ENCODE results near the gene ARMH2.
"Not testable (repeated sequence)": the region's sequence is repeated elsewhere in the genome, so short reads cannot be mapped to it uniquely, and the experiment has no call there.

The ARMH2 gene

DNA sequence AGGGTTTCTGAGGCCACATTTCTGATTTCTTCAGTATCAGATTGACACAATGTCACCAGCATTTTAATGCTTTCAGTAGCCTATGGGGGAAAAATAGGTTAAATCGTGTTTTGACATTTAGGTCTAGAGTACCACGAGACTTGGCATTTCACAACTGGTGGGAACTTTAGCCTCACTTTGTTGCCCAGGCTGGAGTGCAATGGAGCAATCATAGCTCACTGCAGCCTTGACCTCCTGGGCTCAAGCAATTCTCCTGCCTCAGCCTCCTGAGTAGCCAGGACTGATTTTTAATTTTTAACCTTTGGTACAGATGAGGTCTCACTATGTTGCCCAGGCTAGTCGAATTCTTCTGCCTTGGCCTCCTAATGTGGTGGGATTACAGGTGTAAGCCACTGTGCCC lies 11.0 kb upstream of the ARMH2 start:
- FAIRE-seq, result no peak

DNA sequence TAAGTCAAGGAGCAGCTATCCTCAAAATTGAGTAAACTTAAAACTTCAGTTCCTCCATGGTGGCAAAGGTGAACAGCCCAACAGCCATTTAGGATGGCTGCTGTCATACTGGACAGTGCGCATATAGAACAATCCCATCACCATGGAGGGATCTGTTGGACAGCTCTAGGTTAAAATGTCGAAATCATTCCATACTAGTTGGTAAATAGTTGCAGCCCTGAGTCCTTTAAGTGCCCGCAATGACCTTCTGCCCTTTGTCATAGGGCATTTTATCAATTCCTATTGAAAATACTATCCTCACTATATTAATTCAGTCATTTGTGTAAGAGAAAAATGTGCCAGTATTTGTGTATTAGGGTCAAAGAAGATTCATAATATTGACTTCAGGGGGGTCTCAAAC lies 8.9 kb upstream of the ARMH2 start:
- FAIRE-seq, result no peak

GRCh38 chr6:24802271-24803059 lies 3.7 kb upstream of the ARMH2 start:
- no peak for FAIRE-seq

DNA sequence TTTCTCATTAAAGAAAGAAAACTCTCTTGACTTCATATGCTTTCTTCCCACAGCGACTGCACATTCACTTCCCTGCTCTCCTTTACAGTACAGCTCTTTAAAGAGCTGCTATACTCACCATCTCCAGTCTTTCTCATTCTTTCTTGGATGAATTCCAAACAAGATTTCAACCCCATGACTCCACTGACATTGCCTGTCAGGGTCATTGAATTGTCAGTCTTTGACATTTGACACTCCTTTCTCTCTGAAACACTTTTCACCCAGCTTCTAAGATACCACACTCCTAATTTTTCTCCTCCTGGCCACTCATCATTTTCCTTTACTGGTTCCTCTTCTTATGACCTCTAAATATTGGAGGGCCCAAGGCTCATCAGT lies 811 bp upstream of the ARMH2 start:
- no peak for FAIRE-seq

- FAIRE-seq, result no peak
Measured at GRCh38 chr6:24797596-24798216, 1.0 kb downstream of the ARMH2 start.

- no peak for FAIRE-seq
Measured at GRCh38 chr6:24796616-24797290, 2.0 kb downstream of the ARMH2 start.

- FAIRE-seq, result no peak
Measured at GRCh38 chr6:24795106-24795505, 3.6 kb downstream of the ARMH2 start.

GRCh38 chr6:24788031-24788665 lies 10.6 kb downstream of the ARMH2 start:
- no peak for FAIRE-seq

- no peak for FAIRE-seq
Measured at GRCh38 chr6:24780206-24780605, 18.5 kb downstream of the ARMH2 start.

DNA sequence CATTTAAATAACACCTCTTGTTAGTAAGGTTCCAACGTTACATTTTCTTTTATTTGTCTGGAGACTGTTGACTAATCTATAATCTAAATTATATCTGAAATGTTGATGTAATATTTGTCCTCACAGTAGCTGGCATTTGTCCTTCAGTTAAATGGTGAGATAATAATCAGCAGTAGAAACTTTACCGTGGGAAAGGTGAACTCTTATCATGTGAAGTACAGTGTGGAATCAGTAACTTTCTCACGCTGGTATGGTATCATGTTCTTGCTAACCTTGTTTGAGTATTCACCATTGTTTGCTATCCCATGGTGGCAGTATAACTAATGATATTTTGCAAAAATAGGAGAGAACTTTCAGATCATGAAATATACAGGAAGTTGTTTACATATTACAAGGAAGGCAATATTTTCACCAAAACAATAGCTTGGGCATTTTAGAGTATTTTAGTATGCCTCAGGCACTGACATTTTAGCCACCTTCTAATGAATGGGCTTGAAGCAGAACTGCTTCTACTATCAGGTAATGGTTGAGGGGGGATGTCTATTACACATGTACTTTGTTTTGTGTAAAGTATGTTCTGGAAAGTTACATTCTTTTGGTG lies 19.2 kb downstream of the ARMH2 start:
- no peak for FAIRE-seq

DNA sequence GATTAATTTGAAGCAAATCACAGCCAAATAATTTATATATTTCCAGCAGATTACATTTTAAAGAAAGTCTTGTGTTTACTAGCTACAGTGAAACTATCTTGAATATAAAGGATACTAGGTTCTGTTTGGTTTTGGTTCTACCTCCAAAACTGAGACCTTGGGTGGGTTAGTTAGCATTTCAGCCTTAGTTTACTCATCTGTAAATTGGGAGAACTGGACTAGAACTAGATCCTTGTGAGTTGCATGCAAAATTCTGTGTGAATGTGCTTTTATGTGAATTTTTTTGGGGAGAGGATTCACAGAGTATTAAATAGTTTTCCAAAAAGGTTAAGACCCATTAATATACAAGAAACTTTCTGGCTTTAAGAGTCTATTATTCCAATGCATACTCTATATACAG lies 19.8 kb downstream of the ARMH2 start:
- FAIRE-seq, result no peak

- no peak for FAIRE-seq
Measured at GRCh38 chr6:24778121-24778520, 20.6 kb downstream of the ARMH2 start.

DNA sequence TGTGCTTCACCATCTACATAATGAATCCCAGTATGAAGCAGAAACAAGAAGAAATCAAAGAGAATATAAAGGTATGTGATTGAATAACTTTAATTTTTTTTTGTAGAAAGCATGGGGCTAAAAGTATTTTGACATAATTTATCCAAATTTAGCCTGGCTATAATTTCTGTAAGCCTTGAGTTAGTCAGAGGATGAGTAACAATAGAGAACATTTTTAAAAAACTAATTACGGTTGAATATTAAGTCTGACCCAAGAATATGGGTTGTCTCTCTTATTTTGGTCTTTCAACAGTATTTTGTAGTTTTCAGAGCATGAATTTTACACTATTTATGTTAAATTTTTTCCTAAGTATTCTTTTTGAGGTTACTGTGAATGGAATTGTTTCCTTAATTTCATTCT lies 21.5 kb downstream of the ARMH2 start:
- no peak for FAIRE-seq

DNA sequence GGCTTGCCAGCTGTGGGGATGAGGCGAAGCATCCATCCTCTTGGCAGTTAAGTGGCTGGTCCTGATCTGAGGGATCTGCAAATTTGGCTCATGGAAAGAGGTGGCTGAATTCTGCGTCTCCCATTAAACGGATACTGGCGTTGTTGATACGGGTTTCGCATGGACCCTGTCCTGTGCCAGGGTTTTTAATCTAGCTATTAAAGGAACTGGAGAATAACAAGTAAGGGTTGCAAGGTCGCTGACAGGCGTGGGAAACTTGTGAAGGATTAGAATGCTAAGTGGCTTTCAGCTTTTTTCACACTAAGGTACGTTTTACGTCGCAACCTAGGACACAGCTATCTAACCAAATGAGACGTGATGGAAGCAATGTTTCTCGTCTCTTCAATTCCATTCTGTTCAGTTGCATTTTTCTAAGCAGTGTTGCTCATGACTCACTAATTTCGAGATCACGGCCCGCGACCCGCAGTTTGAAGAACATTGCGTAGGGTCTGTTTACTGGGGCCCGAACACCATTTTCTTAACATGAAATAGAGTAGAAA lies 23.1 kb downstream of the ARMH2 start:
- no peak for FAIRE-seq

- no peak for FAIRE-seq
Measured at GRCh38 chr6:24774696-24775519, 23.8 kb downstream of the ARMH2 start, which contains the start of gene GMNN. GMNN (plus strand) TSS chr6:24774937; CDS start chr6:24777247, 2,310 bp downstream.

DNA sequence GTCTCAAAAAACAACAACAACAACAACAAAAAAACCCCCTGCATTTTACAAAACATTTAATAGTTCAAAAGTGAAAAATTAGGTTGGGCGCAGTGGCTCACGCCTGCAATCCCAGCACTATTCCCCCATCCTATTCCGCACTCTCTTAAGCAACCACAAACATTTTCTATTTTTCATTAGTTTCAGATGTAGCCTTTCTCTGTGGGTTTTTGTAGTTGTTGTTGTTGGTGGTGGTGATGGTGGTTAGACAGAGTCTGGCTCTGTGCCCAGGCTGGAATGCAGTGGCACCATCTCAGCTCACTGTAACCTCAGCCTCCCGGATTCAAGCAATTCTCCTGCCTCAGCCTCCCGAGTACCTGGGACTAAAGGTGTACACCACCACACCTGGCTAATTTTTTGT lies 30.4 kb downstream of the ARMH2 start:
- no peak for FAIRE-seq

DNA sequence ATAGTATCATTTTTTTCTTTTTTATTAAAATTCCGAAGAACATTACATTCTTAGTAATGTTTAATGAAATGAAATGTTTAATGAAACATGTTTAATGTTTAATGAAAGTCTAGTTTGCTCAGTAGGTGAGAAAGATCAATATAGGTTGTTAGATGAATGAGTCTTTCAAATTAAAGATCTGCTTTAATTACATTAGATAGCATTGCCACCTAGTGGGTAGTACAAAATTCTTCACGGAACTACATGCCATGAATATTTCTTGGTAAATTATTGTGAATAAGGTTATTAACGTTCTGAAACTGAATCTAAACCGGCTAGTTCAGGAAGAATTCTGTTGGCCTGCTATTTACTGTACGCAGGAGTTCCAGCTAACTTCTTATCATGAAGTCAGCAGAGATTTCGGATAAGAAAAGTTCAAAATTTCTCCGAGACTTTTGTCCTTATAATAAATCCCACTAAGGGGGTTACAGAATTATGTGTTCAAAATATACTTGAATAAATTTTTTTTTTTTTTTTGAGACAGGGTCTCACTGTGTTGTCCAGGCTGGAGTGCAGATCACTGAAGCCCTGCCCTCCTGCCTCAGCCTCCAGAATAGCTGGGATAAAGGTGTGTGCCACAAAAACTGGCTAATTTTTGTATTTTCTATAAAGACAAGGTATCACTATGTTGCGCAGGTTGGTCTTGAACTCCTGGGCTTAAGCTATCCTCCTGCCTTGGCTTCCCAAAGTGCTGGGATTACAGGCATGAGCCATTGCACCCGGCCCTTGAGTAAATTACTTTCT lies 31.8 kb downstream of the ARMH2 start:
- FAIRE-seq, result no peak

DNA sequence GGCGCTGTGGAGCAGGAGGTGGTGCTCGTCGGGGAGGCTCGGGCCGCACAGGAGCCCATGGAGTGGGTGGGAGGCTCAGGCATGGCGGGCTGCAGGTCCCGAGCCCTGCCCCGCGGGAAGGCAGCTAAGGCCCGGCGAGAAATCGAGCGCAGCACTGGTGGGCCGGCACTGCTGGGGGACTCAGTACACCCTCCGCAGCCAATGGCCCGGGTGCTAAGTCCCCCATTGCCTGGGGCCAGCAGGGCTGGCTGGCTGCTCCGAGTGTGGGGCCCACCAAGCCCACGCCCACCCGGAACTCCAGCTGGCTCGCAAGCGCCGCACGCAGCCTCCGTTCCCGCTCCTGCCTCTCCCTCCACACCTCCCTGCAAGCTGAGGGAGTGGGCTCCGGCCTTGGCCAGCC lies 32.7 kb downstream of the ARMH2 start:
- not testable (repeated sequence) for FAIRE-seq

GRCh38 chr6:24764833-24765828 lies 33.6 kb downstream of the ARMH2 start:
- not testable (repeated sequence) for FAIRE-seq

DNA sequence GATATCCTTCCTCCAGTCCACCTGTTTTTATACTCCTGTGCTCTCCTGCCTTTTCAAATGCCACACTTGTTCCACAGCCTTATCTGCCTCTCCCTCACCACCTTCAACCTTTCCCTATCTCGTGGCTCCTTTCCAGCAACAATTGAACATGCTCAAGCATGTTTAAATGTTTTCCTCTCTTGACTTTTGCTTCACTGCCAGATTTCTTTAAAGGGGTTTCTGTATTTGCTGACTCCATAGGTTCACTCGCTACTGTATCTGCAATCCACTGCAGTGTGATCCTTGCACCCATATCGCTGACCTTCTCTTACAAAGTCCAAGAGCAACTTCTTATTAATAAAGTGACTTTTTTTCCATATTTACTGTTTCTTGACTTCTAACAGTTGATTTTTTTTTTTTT lies 35.1 kb downstream of the ARMH2 start:
- no peak for FAIRE-seq
